NCI-H526 treated with DMSO at 0.1 percent for 48 hours (cell line): ENCODE results near the gene PTPRM.

Experiments
- DNase-seq: peaks from one replicate; lab custom pipeline; 2025; lab: John Stamatoyannopoulos, UW

Gene PTPRM

GRCh38 chr18:7629416-7629815 is 62.3 kb downstream of the PTPRM start:
- DNase-seq: no peak

GRCh38 chr18:7630731-7631442 is 63.8 kb downstream of the PTPRM start:
- no peak for DNase-seq

DNA sequence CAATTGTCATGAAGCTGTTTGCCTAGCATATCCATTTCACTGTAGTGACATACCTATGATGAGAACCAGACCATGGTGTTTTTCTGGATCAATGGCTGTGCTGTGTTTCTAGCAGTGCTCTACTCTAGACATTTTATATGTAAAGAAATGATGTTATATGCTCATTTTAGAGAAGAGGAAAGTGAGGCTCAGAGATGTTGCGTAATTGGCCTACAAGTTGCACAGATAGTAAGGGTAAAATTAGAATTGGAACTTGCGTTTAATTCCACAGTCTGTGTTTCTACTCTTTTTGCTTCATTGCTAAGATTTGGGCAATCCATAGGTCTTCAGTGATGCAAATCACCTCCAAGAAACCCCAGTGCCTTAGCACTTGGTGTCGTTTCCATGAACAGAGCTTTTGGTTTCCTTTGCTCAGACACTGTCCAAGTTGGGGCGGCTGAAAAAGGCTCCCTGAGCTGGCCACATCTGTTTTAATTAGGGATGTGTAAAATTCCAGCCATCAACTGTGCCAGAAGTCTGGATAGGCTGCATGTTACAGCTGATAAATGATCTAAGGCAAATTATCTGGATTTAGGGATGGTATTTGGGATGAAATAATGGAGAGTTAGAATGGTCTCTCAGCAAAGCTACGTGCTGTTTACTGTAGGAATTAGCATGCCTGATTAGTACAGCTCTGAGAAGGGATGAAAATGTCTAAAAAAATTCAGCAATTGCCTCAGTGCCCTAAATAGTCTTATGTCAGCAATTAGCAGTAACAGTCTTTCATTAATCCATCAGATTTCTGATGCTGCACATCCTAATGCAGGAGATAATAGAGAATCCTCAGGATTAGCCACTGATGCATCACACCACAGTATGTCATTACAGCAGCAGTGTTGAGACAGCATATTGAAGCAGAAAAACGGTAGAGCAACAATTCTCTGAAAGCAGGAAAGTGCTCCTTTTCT is 65.3 kb downstream of the PTPRM start:
- DNase-seq: no peak

GRCh38 chr18:7633171-7633570 is 66.1 kb downstream of the PTPRM start:
- DNase-seq: no peak

DNA sequence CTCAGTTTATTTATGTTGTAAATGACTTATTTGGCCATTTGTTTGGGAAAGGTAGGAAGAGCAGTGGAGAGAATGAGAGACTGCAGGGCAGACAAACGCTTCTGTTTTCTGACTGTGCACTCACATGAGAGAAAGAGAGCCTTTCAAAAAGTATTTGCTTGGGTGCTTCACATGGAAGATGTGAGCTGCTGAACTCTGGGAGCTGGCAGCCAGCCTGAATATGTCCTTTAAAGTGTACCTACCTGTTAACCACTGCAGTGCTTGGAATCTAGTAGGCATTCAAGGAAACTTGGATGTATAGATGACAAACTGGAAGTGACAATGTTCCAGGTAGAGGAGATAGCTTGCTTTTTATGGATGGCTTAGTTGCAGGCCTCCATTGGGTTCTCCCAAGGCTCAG is 68.8 kb downstream of the PTPRM start:
- no peak for DNase-seq

- no peak for DNase-seq
These were observed 70.2 kb downstream of the PTPRM start for GRCh38 chr18:7637269-7637668.

- DNase-seq: no peak
These were observed 71.2 kb downstream of the PTPRM start for GRCh38 chr18:7638321-7638720.

DNA sequence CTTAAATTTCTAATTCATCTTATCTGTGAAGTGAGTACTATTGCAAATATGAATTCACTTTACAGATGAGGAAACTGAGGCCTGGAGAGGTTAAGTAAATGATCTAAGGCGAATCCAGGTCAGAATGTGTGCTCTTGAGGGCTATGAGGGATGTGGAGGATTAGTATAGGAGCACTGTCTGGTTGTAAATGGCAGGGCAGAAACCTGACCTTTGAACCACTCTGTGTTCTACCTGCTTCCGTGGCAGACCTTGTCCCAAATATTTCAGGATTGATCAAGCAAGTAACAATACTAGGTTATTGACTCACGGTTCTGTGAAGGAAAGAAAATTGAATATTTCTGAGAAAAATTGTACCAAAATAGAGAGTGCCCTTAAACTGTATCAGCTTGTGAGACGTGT is 74.7 kb downstream of the PTPRM start:
- DNase-seq: no peak

DNA sequence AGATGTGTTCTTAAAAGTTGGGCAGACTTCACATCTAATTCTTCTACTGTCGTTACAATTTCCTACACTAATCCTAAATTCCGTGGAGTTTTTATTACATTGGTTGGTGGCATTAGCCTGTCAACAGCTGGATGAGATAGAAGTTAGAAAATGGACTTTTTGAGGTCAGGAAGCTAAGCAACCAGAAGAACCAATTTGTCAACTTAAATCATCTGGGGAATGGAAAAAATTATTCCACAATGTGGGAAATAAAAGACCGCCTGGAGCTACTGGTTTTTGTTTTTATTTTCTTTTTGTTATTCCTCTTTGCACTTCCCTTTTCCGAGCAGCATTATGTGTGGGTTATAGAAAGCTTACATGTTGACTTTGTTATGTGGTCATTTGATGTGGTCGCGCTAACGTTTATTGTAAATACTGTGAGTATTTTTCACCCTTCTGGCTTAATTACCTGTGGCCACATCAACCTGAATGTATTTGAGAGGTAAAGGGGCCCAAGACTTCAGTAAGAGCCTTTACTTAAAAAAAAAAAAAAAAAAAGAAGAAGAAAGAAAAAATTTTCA is 75.3 kb downstream of the PTPRM start:
- no peak for DNase-seq

- DNase-seq: no peak
These were observed 78.6 kb downstream of the PTPRM start for GRCh38 chr18:7645756-7646155.

GRCh38 chr18:7646174-7646886 is 79.2 kb downstream of the PTPRM start:
- no peak for DNase-seq

- no peak for DNase-seq
These were observed 80.4 kb downstream of the PTPRM start for GRCh38 chr18:7647500-7647899.

- DNase-seq: no peak
These were observed 89.9 kb downstream of the PTPRM start for GRCh38 chr18:7657050-7657449.

DNA sequence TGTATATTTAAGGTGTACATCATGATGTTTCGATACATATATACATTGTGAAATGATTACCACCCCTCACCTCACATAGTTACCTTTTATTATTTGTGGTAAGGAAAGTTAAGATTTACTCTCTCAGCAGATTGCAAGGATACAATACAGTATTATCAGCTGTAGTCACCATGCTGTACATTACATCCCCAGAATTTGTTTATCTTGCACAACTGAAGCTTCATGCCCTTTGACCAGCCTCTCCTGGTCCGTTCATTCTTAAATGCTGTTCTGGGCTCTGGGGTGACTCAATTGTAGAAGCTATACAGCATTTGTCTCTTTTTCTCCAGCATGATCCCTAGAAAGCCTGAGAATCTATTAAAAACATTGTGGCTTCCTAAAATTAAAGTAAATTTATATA is 90.8 kb downstream of the PTPRM start:
- DNase-seq: no peak

DNA sequence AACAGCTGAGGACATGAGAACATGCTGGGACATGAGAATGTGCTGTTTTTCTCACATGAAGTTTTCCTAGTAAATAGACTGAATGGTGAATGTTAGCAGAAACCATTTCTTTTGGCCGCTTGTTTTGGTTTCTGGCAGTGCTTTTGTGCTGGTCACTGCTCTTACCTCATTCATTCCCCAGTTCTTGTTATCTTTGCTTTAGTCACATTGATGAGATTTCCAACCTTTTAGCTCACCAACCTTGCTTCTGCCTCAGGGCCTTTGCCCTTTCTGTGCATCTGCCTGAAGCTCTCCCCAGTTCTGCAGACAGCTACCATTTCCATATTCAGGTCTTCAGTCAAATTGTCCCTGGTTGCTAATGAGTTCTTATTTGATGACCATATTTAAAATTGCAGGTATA is 91.6 kb downstream of the PTPRM start:
- no peak for DNase-seq

- no peak for DNase-seq
These were observed 94.1 kb downstream of the PTPRM start for GRCh38 chr18:7661207-7661606.

DNA sequence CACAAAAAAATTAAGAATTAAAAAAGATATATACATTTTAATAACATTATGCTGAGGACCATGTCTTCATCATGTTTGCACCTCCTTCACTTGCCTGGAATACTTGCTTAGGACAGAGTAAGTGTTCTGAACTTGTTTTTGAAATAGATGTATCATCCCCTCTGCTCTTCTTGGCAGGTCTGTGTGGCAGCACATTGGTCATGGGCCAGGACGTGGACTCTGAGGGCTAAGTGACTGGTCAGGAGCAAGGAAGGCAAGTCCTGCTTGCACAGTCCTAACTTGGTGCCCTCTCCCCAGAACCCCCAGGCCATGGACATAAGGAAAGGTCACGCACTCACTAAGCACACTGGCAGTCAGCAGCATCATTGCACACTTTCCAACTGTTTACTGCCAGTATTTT is 95.8 kb downstream of the PTPRM start:
- no peak for DNase-seq

DNA sequence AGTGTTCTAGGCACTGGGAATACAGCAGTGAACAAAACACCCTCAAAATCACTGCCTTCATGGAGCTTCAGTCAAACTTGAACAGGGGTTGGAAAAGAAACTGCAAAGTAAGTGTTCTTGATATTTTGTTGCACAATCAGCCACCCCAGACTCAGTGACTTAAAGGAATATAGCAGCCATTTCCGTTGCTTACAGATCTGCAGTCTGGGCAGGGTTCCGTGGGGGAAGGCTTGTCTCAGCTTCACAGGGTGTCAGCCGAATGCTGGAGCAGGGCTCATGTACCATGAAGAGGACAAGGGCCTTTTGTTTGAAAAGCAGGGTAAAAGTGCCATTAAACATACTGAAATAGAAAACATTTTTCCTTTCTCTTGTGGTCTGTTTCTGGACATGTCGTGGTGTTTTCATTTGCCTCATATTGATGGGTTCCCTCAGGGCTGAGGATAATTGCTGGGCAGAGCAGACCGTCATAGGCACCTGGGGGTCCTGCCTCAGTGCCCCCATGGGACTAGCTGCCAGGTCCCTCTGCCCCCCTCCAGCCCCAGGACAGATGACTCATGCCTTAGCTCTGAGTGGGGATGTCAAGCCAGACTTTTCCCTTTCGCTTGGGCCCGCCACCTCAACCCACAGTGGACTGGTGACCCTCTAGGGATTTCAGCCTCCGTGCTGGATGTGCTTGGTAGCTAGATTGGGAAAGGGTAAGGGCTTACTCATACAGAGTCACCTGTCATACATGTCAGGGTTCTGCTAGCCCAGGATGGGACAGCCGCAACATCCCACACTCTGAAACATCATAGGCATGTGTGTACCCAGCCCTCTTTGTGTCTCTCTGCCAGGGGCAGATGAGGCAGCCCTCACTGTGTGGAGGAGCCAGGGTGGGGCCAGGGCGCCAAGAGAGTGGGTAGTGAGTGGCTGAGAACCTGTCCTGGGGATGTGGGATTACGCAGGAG is 96.5 kb downstream of the PTPRM start:
- DNase-seq: no peak

DNA sequence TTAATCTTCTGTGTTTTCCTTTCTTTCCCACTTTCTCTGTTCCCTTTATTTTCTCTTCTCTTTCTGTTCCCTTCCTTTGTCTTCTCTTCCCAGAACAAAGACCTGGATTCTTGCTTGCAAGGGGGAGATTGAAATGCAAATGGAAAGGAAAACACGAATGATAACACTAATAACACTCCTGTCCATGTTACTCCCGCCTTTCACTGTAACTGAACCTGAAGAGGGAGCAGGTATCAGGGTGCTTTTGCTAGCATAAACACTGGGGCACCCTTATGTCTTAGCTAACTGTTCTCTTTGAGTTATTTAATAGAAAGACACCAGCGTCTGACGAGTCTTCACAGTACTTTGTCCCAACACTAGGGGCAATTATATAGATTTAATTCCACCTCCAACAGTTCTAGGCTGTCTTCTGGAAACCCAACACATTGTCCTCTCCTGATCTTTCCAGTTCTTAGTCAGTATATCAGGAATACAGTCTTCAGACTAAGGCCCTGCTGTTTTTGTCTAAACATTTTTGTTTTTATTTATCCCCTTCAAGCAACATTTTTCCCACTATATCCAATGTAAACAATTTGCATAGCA is 99.2 kb downstream of the PTPRM start:
- no peak for DNase-seq

- DNase-seq: no peak
These were observed 101.3 kb downstream of the PTPRM start for GRCh38 chr18:7668392-7668791.

GRCh38 chr18:7669361-7669760 is 102.2 kb downstream of the PTPRM start:
- DNase-seq: no peak
